Measurements from ENCODE around the gene BCL6. TPM values are rescaled to one million over a fixed set of nuclear protein-coding genes. Genes with fewer than 3 reads are reported as not detected.

Gene BCL6
- polyA plus RNA-seq, 4 donors: 7.8 to 15.5 (median 11.3) TPM

DNA sequence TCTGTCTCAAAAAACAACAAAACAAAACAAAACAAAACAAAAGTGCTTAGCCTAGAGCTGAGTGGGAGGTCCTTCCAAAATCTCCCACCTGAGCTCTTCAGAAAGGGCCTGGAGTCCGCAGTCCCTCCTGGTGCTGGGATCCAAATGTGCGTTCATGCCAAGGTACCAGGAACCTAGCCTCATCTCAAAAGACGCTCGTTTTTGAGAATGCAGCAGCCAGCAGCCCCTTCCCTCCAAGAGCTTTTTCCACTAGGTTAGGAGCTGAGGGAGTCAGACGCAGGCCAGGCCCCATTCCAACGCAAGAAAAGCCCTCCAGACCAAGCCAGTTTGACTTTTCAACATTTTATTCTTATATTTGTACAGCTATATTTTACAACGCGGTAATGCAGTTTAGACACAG is 24.2 kb downstream of the BCL6 start:
- DNase-seq (ENCODE audit: low read depth in 4 of 4, low spot score in 2 of 4): no peak

DNA sequence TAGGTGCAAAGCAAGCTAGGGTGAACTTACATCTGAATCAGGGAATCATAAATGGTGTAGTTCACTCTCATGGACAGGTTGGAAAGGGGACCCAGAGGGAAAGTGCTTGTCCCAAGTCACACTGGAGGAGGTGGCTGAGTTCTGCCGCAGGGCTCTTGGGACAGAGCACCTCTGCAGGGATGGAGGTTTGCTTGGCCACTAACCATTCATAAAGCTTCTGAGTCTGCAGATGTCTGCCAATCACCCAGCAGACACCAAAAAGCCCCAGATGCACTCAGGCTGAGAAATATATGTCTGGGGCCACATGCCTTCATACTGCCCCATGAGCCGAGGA is 25.0 kb downstream of the BCL6 start:
- no peak for DNase-seq (ENCODE audit: low read depth in 4 of 4, low spot score in 2 of 4)

DNA sequence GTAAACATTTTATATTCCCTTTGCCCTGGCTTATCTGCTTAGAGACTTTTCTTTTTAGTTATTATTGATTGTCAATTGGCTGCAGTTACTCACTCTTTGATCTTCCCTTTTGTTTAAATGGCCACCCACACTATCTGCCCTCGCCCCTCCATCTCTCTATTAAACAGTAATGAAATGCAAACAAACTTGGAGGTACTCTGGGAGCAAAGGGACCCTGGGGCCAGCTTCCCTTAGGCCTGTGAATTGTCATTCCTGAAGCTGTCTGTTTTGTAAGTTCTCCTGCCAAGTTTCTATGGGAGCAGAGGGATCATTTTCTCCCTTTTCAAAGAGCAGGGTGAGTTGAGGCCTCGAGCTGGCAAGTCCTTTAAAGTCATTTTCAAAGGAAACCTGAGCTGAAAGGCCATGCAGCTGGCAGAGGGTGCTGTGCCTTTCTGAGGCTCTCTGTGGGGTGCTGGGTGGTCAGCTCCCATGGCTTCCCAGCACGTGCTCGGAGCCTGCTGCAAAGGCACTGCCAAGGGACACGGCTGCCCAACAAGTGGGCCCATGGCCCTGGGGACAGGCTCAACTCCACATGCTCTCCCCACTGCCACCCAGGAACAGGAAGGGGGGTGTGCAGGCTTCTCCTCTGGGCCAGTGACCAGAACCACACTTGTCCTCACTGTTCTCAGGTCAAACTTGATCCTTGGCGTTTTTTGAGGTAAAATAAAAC is 25.5 kb downstream of the BCL6 start:
- no peak for DNase-seq (ENCODE audit: low read depth in 4 of 4, low spot score in 2 of 4)

DNA sequence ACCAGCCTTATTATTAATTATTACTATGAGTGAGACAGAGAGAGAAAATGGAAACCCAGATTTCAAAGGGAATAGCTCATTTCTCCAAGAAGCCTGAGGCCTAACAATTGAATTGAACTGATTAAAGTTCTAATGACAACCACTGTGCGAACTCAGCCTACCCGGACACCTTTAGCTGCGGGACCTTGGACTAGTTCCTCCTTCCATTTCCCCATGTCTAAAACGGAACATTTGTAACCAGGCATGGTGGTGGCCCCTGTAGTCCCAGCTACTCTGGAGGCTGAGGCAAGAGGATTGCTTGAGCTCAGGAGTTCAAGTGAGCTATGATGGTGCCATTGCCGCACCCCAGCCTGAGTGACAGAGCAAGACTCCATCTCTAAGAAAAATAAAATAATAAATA is 26.5 kb downstream of the BCL6 start:
- DNase-seq (ENCODE audit: low read depth in 4 of 4, low spot score in 2 of 4): no peak

DNA sequence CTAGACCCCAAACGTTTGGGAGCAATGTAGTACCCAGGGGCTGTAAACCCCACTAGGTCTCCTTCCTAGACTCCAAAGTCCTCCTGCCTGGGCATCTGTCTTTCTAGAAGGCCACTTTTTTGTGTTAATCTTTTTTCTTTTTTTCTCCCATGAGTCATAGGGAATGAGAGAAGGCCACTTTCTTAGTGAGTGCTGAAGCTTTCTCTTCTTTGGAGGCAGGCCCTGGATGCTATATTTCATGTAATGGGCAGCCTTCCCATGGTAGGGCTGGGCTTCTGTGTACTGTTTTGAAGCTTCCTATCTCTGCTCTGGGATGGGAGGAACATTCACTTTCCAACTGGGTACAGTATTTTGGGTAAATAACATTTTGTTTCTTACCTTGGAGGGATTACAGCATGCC is 27.7 kb downstream of the BCL6 start:
- DNase-seq (ENCODE audit: low read depth in 4 of 4, low spot score in 2 of 4): no peak

DNA sequence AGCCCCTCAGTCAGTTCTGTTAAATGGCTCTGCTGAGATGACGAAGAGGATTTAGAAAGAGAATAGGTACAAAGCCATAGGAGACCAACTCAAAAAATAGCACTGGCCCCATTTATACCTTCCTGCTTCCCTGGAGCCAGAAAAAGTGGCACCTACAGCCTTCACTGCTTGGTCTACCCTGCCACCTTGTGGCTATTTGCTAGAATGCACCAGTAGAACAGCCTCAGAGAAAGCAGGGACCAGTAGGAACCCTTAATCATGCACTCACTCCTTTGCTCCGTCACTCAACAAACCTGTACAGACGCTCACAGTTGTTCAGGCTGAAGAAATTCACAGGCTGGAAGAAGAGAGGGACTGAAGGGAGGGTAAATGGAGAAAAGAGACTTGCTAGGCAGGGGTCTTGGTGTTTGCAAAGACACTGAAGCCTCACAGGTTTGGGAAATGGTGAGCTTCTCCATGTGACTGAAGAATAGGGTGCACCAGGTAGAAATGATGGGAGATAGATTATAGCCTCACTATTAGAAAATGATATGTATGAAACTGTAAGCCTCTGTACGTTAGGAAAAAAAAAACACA is 30.8 kb downstream of the BCL6 start:
- DNase-seq (ENCODE audit: low read depth in 4 of 4, low spot score in 2 of 4): peak in 1 of 4 donors; percentile 71

DNA sequence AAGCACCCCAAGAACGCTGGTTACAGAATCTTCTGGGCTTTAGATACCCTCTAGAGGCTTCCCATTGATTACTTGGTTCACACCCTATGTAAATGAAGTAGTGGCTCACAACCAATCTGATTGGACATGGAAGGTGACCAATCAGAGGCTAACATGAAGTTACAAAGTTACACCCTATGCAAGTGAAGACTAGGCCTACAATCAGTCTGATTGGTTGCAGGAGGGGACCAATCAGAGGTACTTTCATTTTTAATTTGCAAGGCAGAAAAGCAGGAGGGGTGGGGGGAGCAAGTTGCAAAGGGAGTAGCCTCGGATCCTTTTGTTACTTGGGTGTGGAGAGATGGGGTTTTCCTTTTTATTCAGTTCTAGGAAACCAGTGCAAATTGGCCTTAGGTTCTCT is 31.8 kb downstream of the BCL6 start:
- no peak for DNase-seq (ENCODE audit: low read depth in 4 of 4, low spot score in 2 of 4)

DNA sequence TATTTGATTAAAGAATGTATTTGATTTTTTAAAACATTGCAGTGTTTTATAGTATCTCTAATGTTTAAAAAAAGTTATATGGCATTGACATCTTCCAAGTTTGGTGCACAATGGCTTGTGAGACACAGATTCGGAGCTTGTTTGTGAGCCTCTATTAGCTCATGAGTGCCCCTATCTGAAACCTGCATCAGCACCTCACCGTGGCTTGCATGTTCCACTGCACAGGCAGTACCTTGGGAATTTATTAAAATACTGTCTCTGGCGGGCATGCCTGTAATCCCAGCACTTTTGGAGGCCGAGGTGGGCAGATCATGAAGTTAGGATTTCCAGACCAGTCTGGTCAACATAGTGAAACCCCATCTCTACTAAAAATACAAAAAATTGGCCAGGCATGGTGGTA is 36.1 kb downstream of the BCL6 start:
- no peak for DNase-seq (ENCODE audit: low read depth in 4 of 4, low spot score in 2 of 4)

DNA sequence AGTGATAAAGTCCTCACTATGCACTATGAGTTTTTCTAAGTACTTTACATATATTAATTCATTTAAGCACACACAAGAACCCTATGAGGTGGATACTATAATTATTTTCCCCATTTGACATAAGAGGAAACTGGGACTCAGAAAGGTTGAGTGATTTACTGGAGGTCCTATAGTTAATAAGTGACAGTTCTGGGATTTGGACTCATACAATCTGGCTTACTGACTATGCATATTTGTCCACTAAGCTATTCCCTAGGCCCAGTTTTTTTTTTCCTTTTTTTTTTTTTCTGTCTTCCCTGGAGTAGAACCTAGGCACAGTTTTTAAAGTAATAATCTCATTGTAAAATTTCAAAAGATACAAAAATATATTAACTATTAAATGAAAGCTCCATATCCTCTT is 36.6 kb downstream of the BCL6 start:
- no peak for DNase-seq (ENCODE audit: low read depth in 4 of 4, low spot score in 2 of 4)

DNA sequence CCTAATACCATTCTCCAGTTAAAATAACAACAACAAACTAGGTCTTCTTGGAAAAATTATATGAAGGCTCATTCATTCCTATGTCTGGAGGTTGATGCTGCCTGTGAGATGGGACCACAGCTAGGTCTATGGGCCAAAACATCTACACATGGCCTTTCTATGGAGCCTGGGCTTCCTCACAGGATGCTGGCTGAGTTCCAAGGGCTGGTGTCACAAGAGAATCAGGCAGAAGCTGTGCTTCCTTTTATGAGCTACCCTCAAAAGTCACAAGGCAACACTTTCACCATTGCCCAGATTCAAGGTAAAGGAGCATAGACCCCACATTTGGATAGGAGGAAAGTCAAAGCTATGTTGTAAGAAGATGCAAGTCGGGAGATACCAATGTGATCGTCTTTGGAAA is 38.3 kb downstream of the BCL6 start:
- no peak for DNase-seq (ENCODE audit: low read depth in 4 of 4, low spot score in 2 of 4)

DNA sequence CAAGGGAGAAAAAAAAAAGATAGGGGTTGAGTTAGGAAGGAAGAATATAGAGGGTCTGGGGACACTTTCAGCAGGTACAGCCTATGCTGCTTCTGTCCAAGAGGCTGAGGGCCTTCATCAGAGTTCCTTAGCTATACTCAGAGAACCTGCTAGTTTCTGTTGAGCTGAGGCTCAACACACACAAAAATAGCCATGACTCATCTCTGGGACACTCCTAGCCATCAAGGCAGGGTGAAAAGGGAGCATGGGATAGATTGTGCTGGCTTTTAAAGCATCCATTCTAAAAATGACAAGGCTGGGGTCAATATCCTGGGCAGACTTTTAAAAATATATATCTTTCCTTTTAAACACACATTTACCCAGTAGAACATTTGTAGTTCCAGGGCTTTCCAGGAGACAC is 40.1 kb downstream of the BCL6 start:
- no peak for DNase-seq (ENCODE audit: low read depth in 4 of 4, low spot score in 2 of 4)

DNA sequence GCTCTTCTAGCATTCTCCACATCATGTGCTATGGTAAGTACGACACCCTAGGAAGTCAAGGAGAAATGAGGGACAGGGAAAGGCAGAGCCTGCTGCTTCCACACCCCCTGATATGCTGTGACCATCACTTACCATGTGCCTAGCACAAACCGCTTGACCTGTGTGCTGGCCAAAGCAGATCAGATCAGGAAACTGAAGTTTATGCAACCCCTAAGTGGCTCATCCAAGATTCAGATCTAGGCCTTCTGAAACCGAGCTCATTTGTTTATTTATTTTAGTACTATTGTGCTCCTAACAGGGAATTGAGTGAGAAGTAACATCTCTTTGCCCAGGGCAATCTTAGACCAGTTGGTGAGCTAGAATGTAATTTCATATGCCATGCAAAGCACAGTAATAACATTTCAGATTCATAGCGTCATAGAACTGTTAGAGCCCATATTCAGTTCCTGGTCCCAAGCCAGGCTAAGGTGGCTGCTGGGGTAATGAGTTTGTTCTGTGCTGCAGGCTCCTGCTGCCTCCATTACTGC is 42.7 kb downstream of the BCL6 start, which contains the start of gene RTP2:
Gene RTP2, minus strand, starts transcription at position 51 of the 527 bp plus-strand sequence. CDS start 429 bp downstream, outside the sequence.
- DNase-seq (ENCODE audit: low read depth in 4 of 4, low spot score in 2 of 4): no peak

DNA sequence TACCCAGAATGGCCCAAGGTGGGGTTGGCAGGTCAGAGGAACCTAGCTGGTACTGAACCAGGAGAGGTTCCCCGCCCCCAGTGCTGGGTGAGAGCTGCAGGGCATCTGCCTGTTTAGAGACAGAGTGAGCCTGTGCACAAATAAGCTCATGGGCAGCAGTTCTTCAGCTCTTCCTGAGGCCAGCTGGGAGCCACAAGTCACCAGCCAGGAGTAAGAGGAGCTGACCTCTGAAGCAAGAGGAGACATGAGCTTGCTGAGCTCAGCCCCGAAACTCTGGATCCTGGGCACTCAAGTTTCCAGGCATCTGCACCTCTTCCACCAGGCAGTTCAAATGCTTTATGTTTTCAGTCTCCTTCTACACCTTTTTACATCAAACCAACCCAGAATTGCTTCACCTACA is 45.0 kb downstream of the BCL6 start:
- no peak for DNase-seq (ENCODE audit: low read depth in 4 of 4, low spot score in 2 of 4)

DNA sequence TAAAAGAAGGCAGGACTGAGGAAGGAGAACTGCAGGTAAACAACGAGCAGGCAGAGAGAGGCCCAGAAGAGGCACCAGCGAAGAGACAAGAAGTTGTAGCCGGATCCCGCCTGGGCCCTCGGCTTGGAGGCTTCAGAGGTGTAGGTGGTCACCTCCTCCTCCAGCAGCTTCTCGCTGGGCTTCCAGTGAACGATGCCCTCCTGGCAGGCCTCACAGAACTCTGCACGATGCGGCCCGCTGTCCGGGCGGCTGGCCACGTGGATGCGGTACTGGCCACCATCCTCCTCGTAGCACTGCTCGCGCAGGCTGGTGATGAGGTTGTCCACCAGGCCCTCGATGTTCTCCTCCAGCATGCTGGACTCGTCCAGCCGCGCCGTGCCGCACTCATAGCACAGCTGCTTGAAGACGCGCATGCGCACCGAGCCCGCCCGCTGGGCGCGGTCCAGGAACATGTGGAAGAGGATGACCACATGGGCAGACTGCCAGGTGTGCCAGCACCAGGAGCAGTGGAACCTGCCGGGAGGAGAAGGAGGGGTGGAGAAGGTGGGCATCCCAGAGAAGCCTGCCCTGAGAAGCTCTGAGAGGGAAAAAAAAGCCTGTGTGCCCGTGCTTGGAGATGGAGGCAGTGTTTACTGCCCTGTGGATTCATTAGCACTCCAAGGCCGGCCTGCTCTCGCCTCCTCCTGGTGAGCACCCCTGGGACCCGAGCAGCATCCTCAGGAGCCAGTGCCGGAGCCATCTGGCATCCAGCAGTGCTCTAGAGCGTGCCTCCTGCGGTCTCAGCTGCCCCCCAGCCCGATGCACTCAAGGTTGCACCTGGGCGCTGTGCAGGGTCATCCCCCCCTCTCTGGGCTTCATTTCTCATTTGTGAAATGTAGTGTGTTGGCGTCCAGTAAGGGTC is 46.5 kb downstream of the BCL6 start:
- DNase-seq (ENCODE audit: low read depth in 4 of 4, low spot score in 2 of 4): no peak

DNA sequence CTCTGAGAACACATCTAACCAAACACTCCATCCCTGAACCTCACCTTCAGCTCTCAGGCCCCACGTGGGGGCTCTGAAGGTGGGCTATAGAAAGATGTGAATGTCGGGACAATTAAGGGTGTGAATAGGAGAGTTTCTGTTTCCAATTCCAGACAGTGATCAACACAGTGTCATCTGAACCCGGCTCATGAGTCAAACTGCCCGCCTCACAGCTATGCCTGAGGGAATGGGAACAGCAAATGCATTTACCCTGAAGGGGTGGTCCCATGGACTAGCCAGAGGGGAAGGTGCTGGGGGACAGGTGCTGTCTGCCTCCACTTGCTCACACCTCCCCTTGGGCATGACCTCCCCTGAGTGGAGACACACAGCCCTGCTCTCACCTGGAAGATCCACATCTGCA is 49.2 kb downstream of the BCL6 start:
- DNase-seq (ENCODE audit: low read depth in 4 of 4, low spot score in 2 of 4): no peak

DNA sequence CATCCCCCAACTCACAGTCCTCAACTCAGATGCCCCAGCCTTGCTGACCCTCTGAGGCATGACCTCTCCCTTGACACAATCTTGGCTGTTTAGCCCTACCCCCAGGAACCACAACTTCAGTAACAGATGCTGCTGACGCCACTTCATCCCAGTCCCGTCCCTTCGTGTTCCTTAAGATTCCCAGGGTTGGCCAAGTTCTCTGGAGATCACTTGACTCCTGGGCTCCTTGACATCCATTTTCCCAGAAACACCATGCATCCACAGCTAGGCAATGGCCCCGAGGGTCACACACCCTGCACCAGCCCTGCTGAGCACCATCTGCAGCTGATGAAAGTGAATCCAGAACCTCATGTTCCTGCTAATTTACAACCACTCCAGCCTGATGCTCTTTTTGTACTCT is 49.8 kb downstream of the BCL6 start:
- DNase-seq (ENCODE audit: low read depth in 4 of 4, low spot score in 2 of 4): no peak

DNA sequence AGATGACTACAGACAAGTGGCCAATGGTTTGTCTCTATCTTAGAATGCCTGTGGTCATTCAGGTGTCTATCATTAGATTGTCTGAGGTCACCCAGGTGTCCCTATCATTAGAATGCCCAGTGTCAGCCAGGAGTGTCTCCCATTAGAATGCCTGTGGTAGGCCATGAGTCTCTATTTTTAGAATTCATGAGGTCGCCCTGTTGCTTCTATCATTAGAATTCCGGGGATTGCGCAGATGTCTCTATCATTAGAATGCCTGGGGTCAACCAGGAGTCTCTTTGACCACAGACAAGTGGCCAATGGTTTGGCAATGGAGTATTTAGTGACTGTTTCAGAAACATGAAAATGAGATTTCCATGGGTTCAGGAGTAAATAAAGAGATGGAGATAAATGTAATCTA is 50.5 kb downstream of the BCL6 start:
- DNase-seq (ENCODE audit: low read depth in 4 of 4, low spot score in 2 of 4): no peak

DNA sequence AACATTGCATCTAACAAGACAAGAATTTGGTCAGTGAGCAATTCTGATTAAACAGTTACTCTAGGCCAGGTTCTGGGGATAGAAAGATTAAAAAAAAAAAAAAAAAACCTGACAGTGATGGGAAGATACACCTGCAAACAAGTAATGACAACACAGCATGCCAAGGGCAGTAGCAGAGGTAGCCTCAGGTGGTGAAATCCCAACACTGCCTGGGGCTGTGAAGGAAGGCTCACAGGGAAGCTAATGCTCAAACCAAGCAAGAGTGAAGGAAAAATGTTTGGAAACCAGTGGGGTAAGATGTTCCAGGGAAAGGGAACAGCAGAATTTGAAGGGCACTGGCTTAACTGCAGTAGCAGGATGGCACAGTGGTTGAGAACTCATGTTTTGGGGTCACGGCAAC is 51.8 kb downstream of the BCL6 start:
- no peak for DNase-seq (ENCODE audit: low read depth in 4 of 4, low spot score in 2 of 4)

DNA sequence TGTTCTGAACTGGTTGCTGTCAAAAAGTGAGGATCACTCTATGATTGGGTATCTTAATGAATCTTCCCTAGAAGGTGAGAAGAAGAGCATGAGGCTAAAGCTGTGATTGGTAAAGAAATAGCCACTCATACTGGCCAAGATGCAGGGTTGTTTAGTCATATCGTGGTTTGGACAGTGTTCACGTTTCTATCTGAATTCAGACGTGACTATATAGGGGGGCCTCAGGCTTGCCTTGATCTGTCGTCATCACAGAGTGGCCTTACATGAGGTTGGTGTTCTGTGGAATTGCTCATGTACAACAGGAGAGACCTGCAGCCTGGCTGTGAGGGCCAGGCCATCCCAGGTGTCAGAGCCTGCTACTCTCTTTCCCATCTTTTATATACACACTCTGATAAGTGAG is 55.3 kb downstream of the BCL6 start:
- no peak for DNase-seq (ENCODE audit: low read depth in 4 of 4, low spot score in 2 of 4)

DNA sequence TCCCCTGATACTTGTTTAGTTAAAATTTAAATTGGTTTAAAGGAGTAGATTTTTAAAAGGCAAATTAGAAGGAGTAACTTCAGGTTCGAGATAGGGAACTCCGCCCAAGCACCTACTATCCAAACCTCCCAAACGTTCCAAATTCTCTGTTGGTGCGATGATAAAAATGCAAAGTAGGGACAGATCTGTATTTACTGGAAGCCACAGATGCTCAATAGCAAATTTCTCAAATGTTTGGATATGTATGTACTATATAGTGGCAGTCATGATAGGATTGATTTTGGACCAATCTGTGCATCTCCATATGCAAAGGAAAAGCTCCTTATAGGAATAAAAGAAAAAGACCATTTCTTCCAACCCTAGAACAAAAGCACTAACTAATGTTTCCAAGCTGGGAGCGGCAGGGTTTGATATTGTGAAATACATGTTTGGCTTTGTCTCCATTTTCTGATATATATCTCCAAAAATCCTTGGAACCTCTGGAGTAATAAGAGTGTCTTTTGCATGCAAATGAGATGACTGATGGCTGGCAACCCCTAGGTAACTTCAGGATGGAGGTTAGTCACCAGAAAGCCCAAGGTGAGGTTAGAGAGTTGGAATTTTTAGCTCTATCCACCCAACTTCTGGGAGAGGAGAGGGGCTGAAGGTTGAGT is 58.5 kb downstream of the BCL6 start:
- DNase-seq (ENCODE audit: low read depth in 4 of 4, low spot score in 2 of 4): no peak

DNA sequence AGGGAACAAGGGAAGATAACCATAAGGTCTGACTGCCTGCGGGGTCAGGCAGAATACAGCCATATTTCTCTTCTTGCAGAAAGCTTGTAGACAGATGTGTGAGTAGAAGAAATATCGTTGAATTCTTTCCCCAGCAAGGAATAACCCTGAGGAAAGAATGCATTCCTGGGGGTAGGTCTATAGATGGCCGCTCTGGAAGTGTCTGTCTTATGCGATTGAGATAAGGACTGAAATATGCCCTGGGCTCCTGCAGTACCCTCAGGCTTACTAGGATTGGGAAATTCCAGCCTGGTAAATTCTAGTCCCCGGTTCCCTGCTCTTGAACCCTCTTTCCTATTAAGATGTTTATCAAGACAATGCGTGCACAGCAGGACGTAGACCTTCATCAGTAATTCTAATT is 59.3 kb downstream of the BCL6 start:
- no peak for DNase-seq (ENCODE audit: low read depth in 4 of 4, low spot score in 2 of 4)

Data from left renal cortex interstitium (tissue), 4 donors.